WERI-Rb-1 (cell line): Measurements from ENCODE around the gene DLG1.

Experiments used
- DNase-seq: peaks from one replicate; pipeline ENCODE4 v3.0.0-alpha.2; 2020
- H3K27ac ChIP-seq: fragments of 250-450 bp; sonication (Bioruptor Pico); 2 replicates; pipeline ENCODE4 v1.5.1; 2020; ENCODE audit warnings: mild to moderate bottlenecking, moderate library complexity
- H3K27me3 ChIP-seq: fragments of 250-450 bp; sonication (Bioruptor Pico); 2 replicates; pipeline ENCODE4 v1.5.1; 2021; ENCODE audit warnings: mild to moderate bottlenecking, low read depth, moderate library complexity; ENCODE audit not compliant: insufficient read depth, severe bottlenecking
- H3K36me3 ChIP-seq: fragments of 250-450 bp; sonication (Bioruptor Pico); 2 replicates; pipeline ENCODE4 v1.5.1; 2020; ENCODE audit warnings: mild to moderate bottlenecking, moderate library complexity
- H3K4me3 ChIP-seq: 2 replicates; pipeline ENCODE4 v1.5.1; 2011; ENCODE audit warnings: low read depth, mild to moderate bottlenecking, control low read depth, low read length
- H3K9me3 ChIP-seq: fragments of 250-450 bp; sonication (Bioruptor Pico); 2 replicates; pipeline ENCODE4 v1.5.1; 2021; ENCODE audit warnings: mild to moderate bottlenecking, moderate library complexity; ENCODE audit not compliant: severe bottlenecking
- CTCF ChIP-seq: IDR thresholded peaks from 2 replicates; pipeline ENCODE4 v1.5.1; 2011; ENCODE audit warnings: low read depth, mild to moderate bottlenecking, control low read depth, inconsistent platforms, low read length

The DLG1 gene

GRCh38 chr3:197328198-197328597 is 29.8 kb upstream of the DLG1 start:
- Histone ChIP-seq H3K9me3 (no peaks in the 10 kb centered on the region), H3K27me3 (no peaks in the 10 kb centered on the region), H3K4me3 (no peak overlapping the region), H3K36me3 (no peaks in the 10 kb centered on the region), H3K27ac (no peak overlapping the region)
- DNase-seq, result no peak
- TF ChIP-seq CTCF, result no peak

- no peaks in the 10 kb centered on the region for H3K27me3 ChIP-seq
- H3K9me3 ChIP-seq, result no peaks in the 10 kb centered on the region
- no peaks in the 10 kb centered on the region for H3K36me3 ChIP-seq
- no peak for DNase-seq
- no peak overlapping the region for H3K27ac ChIP-seq
- no peak for TF ChIP-seq CTCF
- H3K4me3 ChIP-seq, result no peak overlapping the region
These were observed 29.3 kb upstream of the DLG1 start for GRCh38 chr3:197327701-197328100.

- Histone ChIP-seq H3K36me3 (no peaks in the 10 kb centered on the region), H3K4me3 (no peak overlapping the region), H3K27ac (no peak overlapping the region), H3K9me3 (no peaks in the 10 kb centered on the region), H3K27me3 (no peaks in the 10 kb centered on the region)
- no peak for TF ChIP-seq CTCF
- DNase-seq, result no peak
These were observed 27.4 kb upstream of the DLG1 start for GRCh38 chr3:197325773-197326172.

GRCh38 chr3:197322149-197322548 is 23.7 kb upstream of the DLG1 start:
- Histone ChIP-seq H3K27me3 (no peaks in the 10 kb centered on the region), H3K9me3 (no peaks in the 10 kb centered on the region), H3K4me3 (no peak overlapping the region), H3K27ac (no peak overlapping the region), H3K36me3 (no peaks in the 10 kb centered on the region)
- no peak for TF ChIP-seq CTCF
- DNase-seq, result no peak

- Histone ChIP-seq H3K27me3 (no peaks in the 10 kb centered on the region), H3K4me3 (no peak overlapping the region), H3K36me3 (no peaks in the 10 kb centered on the region), H3K9me3 (no peaks in the 10 kb centered on the region), H3K27ac (no peak overlapping the region)
- no peak for DNase-seq
- no peak for TF ChIP-seq CTCF
These were observed 22.2 kb upstream of the DLG1 start for GRCh38 chr3:197320582-197320981.

- Histone ChIP-seq H3K4me3 (no peak overlapping the region), H3K27ac (no peak overlapping the region), H3K36me3 (no peaks in the 10 kb centered on the region), H3K27me3 (no peaks in the 10 kb centered on the region), H3K9me3 (no peaks in the 10 kb centered on the region)
- DNase-seq, result no peak
- no peak for TF ChIP-seq CTCF
These were observed 19.0 kb upstream of the DLG1 start for GRCh38 chr3:197317250-197317963.
